Smooth muscle cell (in vitro differentiated cells): ENCODE measurements around the gene GRPEL2. TPM values are rescaled to one million over a fixed set of nuclear protein-coding genes. Genes with fewer than 3 reads are reported as not detected.

ENCODE experiments used
- DNase-seq: peaks from one replicate; lab custom pipeline; 2025; ENCODE audit not compliant: unreplicated experiment; lab: John Stamatoyannopoulos, UW
- H2AFZ ChIP-seq: fragments of 200-600 bp; sonication (generic); 2 replicates; pipeline ENCODE4 v1.6.0; 2016; ENCODE audit warnings: antibody characterized with exemption, low read depth, mild to moderate bottlenecking
- H3F3A ChIP-seq: fragments of 200-600 bp; sonication (generic); 2 replicates; pipeline ENCODE4 v1.6.0; 2017; ENCODE audit warnings: antibody characterized with exemption, low read depth
- H3K27ac ChIP-seq: fragments of 200-600 bp; sonication (generic); 2 replicates; pipeline ENCODE4 v1.5.1; 2016; ENCODE audit warnings: low read depth, mild to moderate bottlenecking
- H3K27me3 ChIP-seq: fragments of 200-600 bp; sonication (generic); 2 replicates; pipeline ENCODE4 v1.6.1; 2016; ENCODE audit warnings: low read depth, mild to moderate bottlenecking
- H3K36me3 ChIP-seq: fragments of 200-600 bp; sonication (generic); 2 replicates; pipeline ENCODE4 v1.5.1; 2016; ENCODE audit warnings: low read depth
- H3K4me1 ChIP-seq: fragments of 200-600 bp; sonication (generic); 2 replicates; pipeline ENCODE4 v1.5.1; 2016; ENCODE audit warnings: low read depth
- H3K4me2 ChIP-seq: fragments of 200-600 bp; sonication (generic); 2 replicates; pipeline ENCODE4 v1.6.0; 2016; ENCODE audit warnings: mild to moderate bottlenecking
- H3K4me3 ChIP-seq: fragments of 200-600 bp; sonication (generic); 2 replicates; pipeline ENCODE4 v1.5.1; 2016; ENCODE audit warnings: mild to moderate bottlenecking
- H3K79me2 ChIP-seq: fragments of 200-600 bp; sonication (generic); 2 replicates; pipeline ENCODE4 v1.6.0; 2016; ENCODE audit warnings: low read depth, mild to moderate bottlenecking
- H3K9ac ChIP-seq: fragments of 200-600 bp; sonication (generic); 2 replicates; pipeline ENCODE4 v1.6.0; 2016; ENCODE audit warnings: low read depth
- H3K9me3 ChIP-seq: fragments of 200-600 bp; sonication (generic); replicated peaks from 2 replicates; pipeline ENCODE4 v1.5.1; 2016; ENCODE audit warnings: low read depth
- H4K20me1 ChIP-seq: fragments of 200-600 bp; sonication (generic); 2 replicates; pipeline ENCODE4 v1.6.0; 2016; ENCODE audit warnings: low read depth
- CTCF ChIP-seq: fragments of 200-600 bp; sonication (generic); IDR thresholded peaks from 2 replicates; pipeline ENCODE4 v1.5.1; 2017; ENCODE audit warnings: borderline replicate concordance, mild to moderate bottlenecking, antibody characterized with exemption; ENCODE audit not compliant: insufficient read depth, poor library complexity, severe bottlenecking
- WGBS: methylation state at CpG from one replicate; pipeline ENCODE4 v1.1.7; 2016; ENCODE audit warnings: low lambda C conversion rate; 5-methylcytosine and 5-hydroxymethylcytosine counted together
- polyA plus RNA-seq: library from polyadenylated mRNA; unstranded; fragments of >200 nt; fragmentation: Nextera tagmentation; extraction: Ambion mirVana; gene quantifications from 2 replicates; pipeline ENCODE4 v1.2.1, GENCODE V29; 2016
- total RNA-seq: library from RNA; depleted of rRNA; stranded (reverse); fragments of >200 nt; gene quantifications from 2 replicates; pipeline ENCODE4 v1.2.3, GENCODE V29; 2014

Gene GRPEL2
- total and polyA plus RNA-seq, 2 experiments from 2014 or later: 5.2 to 13.0 TPM

GRCh38 chr5:149382517-149383220 is 37.4 kb downstream of the GRPEL2 start:
- H3K27ac ChIP-seq: peak overlapping the region; percentile 53
- H3K9ac ChIP-seq: no peak overlapping the region
- no peak overlapping the region for H2AFZ ChIP-seq
- peaks cover 29% of the 10 kb centered on the region for H3K4me1 ChIP-seq
- no peaks in the 10 kb centered on the region for H3K9me3 ChIP-seq
- H4K20me1 ChIP-seq: no peaks in the 10 kb centered on the region
- H3F3A ChIP-seq: peaks cover 25% of the 10 kb centered on the region
- no peak for TF ChIP-seq CTCF
- H3K4me3 ChIP-seq: no peak overlapping the region
- H3K4me2 ChIP-seq: peak overlapping the region; percentile 52
- peaks cover 15% of the 10 kb centered on the region for H3K79me2 ChIP-seq
- H3K36me3 ChIP-seq: no peaks in the 10 kb centered on the region
- no peak for DNase-seq
- no peaks in the 10 kb centered on the region for H3K27me3 ChIP-seq
- WGBS: 89% methylated on average over 12 of the region's 12 CpGs

GRCh38 chr5:149383399-149383798 is 38.1 kb downstream of the GRPEL2 start:
- H4K20me1 ChIP-seq: no peaks in the 10 kb centered on the region
- no peak overlapping the region for H3K9ac ChIP-seq
- TF ChIP-seq CTCF: no peak
- H3K27me3 ChIP-seq: no peaks in the 10 kb centered on the region
- H3K79me2 ChIP-seq: peaks cover 15% of the 10 kb centered on the region
- no peak for DNase-seq
- peak overlapping the region; percentile 53 for H3K27ac ChIP-seq
- WGBS: 75% methylated on average over 9 of the region's 9 CpGs
- peaks cover 32% of the 10 kb centered on the region for H3F3A ChIP-seq
- H3K4me1 ChIP-seq: peaks cover 29% of the 10 kb centered on the region
- H3K9me3 ChIP-seq: no peaks in the 10 kb centered on the region
- no peak overlapping the region for H3K4me3 ChIP-seq
- H3K4me2 ChIP-seq: peak overlapping the region; percentile 21
- H3K36me3 ChIP-seq: no peaks in the 10 kb centered on the region
- no peak overlapping the region for H2AFZ ChIP-seq

- Histone ChIP-seq H3K9ac (no peak overlapping the region), H3F3A (peaks cover 41% of the 10 kb centered on the region), H3K79me2 (peaks cover 14% of the 10 kb centered on the region), H2AFZ (peak overlapping the region; percentile 91), H4K20me1 (no peaks in the 10 kb centered on the region), H3K4me1 (peaks cover 25% of the 10 kb centered on the region), H3K27me3 (no peaks in the 10 kb centered on the region), H3K4me2 (peak overlapping the region; percentile 43), H3K9me3 (no peaks in the 10 kb centered on the region), H3K36me3 (no peaks in the 10 kb centered on the region), H3K4me3 (no peak overlapping the region), H3K27ac (peak overlapping the region; percentile 90)
- 14% methylated on average over 5 of the region's 5 CpGs for WGBS
- no peak for DNase-seq
- no peak for TF ChIP-seq CTCF
Measured at GRCh38 chr5:149386166-149386565, 40.9 kb downstream of the GRPEL2 start.

- Histone ChIP-seq H3K36me3 (no peaks in the 10 kb centered on the region), H3K9me3 (no peaks in the 10 kb centered on the region), H3K4me3 (no peak overlapping the region), H3K27me3 (no peaks in the 10 kb centered on the region), H3K4me1 (peaks cover 16% of the 10 kb centered on the region), H3K4me2 (peak overlapping the region; percentile 66), H3K79me2 (peaks cover 8% of the 10 kb centered on the region), H3K27ac (peak overlapping the region; percentile 90), H3K9ac (no peak overlapping the region), H2AFZ (no peak overlapping the region), H3F3A (peaks cover 44% of the 10 kb centered on the region), H4K20me1 (no peaks in the 10 kb centered on the region)
- WGBS: 56% methylated on average over 9 of the region's 9 CpGs
- no peak for DNase-seq
- TF ChIP-seq CTCF: no peak
Measured at GRCh38 chr5:149387081-149387631, 41.9 kb downstream of the GRPEL2 start.
